HG02642 (cell line): Measurements from ENCODE around the gene NR6A1.

ENCODE experiments used
- ATAC-seq: cut with Tn5 transposase; IDR thresholded peaks from one replicate; pipeline ENCODE4 v1.9.1; 2021; ENCODE audit warnings: mild to moderate bottlenecking; ENCODE audit not compliant: unreplicated experiment, poor library complexity

NR6A1 gene

DNA sequence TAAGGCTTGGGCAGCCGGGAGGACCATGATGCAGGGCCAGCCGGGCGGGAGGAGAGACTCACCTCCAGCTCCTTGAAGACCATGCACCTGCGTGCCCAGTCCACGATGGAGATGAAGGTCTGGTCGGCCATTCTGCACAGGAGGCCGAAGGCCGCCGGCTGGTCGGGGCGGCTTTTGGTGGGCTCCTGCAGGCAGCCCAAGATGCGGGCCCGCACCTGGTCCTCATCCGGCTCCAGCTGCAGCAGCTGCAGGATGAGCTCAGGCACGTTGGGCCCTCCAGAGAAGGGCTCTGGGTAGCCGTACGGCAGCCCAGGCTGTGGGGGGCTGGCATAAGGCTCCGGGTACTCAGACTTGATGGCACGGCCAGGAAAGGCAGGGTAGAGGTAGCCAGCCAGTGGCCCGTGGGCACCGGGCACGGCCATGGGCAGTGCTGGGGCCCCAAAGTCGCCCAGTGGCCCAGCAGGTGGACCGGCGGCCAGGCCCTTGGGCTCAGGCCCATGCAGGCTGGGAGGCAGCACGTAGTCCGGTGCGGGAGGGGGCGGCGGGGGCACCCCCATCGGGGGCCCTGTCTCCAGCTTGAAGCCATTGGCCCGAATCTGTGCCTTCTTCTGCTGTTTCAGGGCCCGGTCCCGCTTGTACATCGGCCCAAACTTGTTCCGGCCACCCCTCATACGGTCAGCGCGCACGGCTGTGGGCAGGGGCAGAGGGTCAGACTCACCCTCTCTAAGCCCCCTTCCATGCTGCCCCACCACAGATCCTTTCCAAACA, 270.9 kb downstream of the NR6A1 start:
- ATAC-seq: no peak

DNA sequence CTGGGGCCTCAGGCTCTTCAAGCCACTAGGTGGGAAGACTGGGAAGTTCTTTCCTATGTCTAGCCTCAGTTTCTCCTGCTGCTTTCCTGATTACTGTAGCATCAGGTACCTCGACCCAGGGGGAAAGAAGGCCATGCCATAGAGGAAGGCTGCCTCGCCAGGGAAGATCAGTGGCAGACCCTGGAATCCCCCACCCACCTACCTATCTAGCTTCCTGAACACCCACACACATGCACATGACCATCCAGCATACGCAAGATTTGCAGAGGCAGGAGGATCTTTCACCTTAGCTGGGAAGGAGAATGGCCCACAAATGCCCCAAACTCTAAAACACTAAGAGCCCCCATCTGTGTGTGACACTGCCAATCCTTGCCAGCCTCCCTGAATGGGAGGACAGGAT, 271.9 kb downstream of the NR6A1 start:
- no peak for ATAC-seq

DNA sequence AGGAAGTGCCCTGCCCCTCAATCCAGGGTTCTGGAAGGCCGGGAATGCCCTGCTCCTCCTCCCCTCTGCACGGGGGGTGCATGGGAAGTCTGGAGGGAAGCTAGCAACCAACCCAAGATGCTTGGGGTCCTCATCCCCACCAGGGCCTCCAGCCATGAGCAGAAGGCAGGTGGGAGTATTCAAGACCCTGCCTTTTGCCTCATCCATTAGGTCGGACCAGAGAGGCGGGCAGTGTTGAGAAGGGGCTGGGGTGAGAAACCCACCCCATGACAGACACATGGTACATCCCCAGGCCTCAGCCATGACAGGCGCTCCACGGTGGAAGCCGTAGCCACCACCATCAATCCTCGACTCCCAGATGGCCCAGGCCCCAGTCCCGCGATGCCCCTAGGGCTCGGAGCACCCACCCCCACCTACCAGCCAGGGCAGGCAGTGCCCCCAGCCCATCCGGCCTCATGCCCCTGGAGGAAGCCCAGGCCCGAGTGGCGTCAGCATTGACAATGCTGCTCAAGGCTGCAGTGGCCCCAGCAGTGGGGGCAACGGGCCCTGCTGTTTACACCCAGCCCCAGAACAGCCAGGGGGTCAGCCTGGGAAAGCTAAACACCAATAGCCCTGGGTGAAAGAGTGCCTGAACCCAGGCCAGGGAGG, 272.5 kb downstream of the NR6A1 start:
- no peak for ATAC-seq

DNA sequence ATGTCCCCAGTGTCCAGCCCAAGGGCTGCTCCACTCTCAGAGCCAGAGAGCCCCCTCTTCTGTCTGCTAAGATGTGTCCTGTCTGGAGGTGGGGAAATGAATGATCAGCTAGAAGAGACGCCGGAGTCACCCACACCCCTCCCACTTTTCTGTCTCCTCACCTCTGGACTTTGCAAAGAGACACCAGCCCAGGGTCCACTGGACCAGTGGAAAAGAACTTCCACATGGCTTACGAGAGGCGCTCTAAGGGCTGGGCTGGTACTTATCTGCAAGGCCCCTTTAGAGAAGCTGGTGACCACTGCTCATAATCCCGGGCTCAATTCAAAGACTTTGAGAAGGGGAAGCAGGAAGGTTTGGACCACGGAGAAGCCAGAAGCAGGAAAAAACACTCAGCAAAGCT, 273.1 kb downstream of the NR6A1 start:
- no peak for ATAC-seq

DNA sequence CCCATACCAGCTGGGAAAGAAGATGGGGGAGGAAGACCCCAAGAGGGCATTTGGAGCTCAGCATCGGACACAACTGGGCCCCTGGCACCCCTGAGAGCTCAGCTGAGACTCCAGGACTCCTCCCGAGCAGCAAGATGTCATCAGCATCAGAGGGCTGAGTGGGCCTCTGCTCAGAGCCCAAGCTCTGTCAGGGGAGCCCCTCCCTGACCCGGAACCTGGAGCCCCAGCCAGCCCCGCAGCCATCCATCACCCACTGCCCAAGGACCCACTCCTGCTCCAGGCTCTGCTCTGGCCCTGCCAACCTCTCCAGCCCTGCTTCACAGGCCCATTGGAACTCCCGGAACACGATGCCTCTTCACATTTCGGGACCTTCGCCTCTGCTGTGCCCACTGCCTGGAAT, 273.7 kb downstream of the NR6A1 start:
- no peak for ATAC-seq

DNA sequence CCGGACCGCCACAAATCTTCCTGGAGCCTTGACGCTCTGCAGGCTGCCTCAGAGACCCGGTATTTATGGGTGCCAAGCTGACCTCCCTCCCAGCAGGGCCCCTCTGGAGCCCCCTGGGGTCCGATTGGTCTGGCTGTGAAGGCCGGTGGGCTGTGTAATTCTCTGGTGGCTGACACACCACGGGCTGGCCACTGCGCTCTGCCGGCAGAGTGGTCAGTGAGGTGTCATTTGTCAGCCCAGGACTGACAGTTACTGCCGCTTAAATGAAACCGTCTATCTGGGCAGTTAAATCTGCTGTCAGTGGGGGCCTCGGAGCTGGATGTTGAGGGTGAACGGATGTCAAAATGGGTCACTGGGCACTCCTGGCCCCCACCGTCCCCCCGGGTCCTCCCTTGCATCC, 274.6 kb downstream of the NR6A1 start:
- ATAC-seq: no peak

DNA sequence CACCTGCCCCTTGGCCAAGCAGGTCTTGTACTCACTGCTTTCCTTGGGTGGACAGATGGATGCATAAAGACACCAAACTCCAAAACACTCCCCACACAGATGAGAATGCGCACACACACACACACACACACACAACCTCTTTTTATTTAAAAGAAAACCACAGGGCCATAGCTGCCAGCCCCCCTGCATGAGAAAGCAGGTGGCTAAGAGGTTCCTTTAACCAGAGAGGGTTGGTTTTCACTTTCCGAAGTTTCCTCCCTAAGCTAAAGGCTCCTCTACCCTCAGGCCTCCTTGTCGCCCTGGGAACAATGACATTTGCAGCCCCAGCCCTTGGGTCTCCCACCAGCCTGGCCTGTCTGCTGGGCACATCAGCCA, 275.0 kb downstream of the NR6A1 start:
- ATAC-seq: no peak

DNA sequence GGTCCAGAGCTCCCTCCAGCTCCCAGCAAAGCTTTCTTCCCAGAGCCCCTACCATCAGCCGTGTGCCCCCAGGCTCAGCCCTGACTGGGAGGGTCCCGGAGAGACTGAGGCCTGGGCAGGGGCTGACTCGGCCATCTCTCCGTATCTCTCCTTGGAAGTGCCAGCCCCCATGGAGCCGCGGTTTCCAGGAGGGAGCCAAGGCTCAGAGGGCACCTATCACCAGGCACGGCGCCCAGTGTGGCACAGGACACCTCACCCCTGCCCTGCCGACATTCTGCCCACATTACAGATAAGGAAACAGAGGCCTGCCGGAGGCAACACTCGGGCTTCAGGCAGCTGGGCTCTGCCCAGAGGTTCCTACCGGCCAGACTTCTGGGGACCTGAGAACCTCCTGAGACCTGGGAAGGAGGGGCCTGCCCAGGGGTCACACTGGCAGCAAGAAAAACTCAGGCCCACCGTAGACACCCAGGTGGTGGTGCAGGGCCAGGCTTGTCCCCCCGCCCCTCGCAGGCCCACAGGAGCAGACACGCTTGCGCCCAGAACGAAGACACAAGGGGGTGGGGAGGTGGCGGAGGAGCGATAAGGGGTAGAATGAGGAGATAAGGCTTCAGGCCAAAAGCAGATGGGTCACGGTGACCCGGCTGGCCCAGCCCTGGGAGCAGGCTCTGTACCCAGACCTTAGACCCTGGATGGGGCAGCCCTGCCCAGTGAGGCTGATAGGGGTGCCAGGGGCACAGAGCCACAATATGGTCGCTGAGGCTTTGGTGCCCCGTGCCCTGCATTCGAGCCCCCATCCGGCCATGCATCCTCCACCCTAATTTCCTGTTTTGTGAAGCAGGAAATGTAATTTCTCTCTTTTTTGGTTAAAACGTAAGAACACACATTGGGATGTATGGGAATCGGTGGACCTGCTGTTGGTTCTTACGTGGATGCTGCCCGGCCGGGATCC, 275.7 kb downstream of the NR6A1 start:
- ATAC-seq: no peak

DNA sequence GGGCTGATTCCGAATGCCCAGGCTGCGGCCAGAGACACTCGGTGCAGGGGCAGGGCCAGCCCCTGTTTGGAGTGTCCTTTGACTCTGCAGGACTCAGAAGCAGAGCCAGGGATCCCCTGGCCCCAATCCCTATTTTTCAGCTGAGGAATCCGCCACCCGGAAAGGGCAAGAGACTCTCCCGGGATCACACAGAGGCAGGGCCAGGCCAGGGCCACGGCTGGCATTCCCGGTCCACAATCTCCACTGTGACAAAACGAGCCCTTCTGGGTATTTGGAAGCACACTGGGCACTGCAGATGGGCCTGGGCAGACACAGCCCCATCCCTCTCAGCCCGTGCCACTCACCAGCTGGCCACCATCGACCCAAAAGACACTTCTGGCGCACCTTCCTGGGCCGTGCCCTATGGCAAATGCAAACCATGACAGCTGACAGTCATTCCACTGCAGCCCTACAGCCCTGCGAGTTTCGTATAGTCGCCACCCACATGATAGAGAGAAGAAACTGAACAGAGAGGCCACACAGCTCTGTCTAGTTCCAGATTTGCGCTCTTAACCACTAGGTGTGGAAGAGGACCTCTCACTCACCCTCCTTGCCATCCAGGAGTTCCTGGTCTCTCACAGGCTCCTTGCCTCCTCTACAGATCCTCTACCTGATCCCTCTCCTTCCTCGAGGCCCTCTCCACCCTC, 277.2 kb downstream of the NR6A1 start:
- ATAC-seq: no peak

DNA sequence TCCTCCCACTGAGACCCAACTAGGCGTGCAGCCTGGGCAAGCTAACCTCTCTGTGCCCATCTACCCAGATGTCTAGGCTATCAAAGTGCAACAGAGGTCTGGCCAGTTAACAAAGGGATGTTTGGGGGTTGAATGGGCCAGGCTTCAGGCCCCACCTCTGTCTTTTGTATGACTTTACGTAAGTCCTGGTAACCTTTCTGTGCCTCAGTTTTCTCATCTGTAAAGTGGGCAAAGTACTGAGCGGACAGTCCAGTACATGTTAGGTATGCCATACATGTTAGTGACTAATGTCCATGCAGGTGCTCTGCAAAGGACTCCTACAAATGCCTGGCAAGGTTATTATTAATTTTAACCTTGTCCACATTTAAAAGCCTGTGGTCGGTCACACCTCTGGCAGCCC, 277.9 kb downstream of the NR6A1 start:
- no peak for ATAC-seq

DNA sequence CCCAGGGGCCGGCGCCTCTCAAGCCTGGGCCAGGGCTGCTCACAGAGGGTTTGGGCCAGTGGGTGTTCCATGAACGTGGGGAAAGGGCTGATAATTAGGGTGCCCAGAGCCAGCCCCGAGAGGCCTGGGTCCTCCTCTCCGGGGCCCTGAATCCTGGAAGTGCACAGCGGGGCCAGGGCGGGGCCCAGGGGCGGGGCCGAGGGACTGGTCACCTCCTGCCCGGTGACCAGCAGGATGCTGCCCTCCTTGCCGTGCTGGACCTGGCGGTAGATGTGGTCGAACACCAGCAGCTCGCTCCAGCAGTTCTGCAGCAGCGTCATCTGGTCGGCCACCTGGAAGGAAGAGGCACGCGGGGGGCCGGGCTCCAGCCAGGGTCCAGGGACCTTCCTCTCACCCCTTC, 278.3 kb downstream of the NR6A1 start:
- ATAC-seq: no peak

DNA sequence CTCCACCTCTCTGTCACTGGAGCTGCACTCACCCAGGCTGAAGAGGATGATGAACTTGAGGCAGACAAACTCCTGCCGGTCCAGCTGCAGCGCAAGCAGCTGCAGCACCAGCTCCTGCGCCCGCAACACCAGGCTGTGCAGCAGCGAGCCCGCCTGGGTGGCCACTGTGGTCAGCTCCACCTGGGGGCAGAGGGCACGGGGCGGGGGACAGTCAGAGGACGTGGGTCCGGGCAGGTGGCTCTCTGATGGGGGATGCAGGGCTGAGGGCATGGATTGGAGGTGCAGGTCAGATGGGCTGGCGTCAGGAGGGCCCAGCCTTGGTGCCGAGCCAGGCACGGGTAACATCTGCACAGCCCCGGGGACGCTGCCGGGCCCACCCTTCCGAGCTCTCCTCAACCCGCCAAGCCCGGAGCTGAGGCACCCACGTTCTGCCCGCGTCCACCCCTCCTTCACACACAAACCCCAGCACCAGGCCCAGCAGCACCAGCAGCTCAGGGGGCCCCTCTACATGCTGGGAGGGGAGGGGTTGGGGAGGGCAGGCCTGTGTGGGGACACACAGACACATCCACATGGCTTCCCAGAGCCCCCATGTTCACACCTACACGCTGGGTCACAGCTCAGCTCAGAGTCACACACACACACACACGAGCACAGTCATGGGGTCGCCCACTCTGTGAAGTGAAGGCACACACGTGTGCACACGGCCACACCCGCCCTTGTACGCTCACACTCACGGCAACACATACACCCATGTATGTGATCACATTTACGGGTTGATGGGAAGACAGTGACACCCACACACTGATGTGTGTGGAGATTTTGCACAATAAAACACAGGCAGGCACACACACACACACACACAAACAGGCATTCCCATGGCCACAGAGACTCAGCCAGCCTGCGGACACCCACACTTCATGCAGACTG, 279.8 kb downstream of the NR6A1 start:
- no peak for ATAC-seq

DNA sequence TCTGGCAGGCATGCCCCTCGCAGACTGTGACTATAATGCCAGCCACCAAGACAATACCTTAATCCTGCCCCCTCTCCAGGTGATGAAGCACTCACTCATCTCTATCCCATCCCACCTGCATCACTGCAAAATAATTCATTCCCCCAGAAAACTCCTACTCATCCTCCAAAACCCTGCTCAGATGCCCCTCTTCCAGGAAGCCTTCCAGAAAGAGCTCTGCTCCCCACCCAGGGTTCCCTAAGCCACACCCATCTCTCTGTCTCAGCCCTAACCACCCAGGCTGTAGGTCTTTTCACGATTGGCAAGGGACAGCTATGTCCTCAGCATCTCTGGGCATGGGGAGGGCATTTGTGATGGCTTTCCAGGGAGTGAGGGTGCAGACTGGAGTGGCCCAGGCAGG, 281.1 kb downstream of the NR6A1 start:
- no peak for ATAC-seq

DNA sequence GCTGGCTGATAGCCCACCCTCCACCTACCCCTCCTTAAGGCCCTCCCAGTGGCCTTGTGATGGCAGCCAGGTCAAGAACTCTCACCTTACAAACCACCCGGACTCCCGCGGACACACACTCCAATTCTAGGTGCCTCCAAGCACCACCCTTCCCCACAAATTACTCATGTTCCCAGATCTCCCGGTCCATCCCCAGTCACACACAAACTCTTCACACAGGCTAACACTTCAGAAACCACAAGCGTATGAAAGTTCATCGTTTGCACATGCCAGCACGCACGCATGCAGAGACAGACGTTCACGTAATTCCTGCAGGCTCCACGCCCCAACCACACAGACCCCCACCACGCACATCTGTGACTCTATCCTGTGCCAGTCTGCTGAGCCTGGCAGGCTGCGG, 281.9 kb downstream of the NR6A1 start:
- no peak for ATAC-seq

DNA sequence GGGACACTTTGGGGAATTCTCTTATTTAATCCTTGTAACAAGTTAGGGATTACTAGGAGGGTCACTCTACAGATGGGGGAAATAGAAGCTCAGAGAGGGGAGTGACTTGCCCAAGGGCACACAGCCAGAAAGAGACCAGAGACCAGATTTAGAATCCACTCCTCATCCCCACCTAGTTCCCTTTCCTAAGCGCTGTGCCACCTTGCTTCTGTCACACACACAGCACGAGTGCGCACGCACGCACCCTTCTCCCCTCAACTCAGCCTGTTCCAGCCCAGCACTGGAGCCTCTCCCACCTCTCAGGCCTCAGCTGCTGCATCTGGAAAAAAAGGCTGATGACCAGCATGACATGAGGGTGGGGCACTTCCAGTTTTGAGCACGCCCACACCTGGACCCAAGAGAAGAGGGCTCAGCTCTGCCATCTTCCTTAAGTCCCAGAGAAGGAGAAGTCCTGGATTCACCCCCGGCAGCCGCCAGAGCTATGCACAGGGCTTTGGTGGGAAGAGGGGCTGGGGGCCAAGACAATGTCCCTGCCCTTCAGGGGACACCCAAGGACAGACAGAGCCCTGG, 282.4 kb downstream of the NR6A1 start:
- no peak for ATAC-seq

DNA sequence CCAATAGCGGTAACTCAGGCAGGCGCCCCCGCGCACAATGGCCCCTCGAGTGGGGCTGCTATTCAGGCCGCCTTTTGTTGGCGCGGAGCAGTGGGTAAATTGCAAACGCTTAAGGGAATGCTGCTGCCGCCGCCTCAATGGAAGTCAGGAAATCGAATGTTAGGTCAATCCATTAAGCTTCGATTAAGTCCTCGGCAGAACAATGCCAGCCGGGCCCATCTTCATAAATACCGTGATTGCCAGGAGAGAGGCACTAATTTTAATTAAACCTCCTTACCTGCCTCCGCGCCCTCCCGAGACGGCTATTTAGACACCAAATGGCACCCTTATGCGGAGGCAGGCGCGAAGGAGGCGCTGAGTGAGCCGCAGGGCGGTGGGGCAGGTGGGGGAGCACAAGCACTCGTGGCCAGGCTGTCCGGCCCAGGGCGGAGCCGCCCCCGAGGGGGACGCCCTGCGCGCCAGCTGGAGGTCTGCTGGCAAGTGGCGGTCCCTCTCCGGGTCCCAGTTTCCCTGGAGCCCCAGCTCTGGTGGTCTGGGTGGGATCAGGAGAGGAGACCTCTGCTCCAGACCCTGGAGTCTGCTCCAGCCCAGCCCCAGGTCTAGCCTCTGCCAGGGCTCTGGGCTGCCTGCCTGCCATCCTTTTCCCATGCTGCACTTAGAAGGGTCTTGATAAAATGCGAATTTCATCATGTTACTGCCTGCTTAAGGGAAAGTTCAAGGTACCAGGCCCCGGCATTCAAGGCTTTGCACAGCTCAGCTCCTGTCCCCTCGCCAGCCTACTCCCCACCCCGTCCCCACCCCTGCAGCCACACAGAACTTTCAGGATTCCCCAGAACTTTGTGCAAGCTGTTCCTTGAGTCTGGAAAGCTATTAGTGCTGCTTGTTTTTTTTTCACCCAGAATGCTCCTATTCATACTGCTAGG, 283.6 kb downstream of the NR6A1 start:
- no peak for ATAC-seq

DNA sequence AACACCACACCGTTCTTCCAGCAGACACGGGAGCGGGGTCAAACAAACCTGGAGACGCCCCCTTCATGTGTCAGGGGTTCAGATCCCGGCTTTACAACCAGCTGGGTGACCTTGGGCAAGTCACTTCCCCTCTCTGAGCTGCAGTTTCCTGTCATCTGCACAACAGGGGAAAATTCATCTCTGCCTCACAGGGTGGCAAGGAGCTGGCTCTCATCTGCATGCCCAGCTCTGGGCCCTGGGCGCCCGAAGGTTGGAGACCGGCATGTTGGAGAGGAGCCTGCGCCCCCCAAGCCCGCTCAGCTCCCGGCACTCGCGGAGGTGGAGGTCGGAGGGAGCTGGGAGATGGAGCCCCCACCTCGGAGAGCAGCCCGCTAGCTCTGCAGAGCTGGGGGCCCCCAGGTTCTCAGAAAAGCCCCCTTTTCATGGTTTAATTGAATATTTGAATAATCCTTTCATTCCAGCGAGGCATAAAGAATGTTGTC, 284.3 kb downstream of the NR6A1 start:
- ATAC-seq: no peak

DNA sequence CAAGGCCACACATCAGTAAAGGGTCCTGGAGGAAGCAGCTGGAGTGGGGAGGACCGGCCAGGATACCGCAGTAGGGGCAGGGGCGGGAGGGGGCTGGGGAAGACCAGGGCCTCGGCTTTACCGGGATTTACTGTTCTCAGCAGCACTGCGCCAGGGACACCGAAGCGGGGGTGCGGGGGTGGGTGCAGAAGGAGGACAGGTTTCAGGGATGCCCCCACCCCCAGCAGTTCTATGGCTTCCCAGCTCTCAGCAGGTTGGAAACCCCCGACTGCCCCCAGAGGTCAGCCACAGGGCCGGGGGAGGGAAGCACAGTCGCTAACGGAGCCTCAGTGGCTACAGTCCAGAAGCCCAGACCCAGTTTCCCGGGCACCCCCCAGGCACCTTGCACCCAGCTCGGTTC, 285.2 kb downstream of the NR6A1 start:
- ATAC-seq: no peak
